ENCODE measurements around the gene LRRIQ3.

Gene LRRIQ3

DNA sequence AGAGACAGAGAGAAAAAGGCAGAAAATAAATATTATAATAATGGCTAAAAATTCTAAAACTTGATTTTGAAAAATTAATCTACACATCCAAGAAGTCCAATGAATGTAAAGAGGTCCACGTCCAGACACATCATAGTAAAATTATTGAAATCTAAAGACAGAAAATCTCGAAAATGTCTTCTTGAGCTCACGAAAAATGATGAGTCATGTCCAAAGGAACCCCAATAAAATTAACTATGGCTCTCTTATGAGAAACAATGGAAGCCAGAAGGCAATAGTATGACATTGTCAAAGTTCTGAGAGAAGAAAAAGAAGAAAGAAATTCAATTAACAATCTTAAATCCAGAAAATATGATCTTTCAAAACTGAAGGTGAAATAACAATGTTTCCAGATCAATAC is 84.6 kb downstream of the LRRIQ3 start:
- DNase-seq (ENCODE audit: low read depth, low spot score) = no peak

DNA sequence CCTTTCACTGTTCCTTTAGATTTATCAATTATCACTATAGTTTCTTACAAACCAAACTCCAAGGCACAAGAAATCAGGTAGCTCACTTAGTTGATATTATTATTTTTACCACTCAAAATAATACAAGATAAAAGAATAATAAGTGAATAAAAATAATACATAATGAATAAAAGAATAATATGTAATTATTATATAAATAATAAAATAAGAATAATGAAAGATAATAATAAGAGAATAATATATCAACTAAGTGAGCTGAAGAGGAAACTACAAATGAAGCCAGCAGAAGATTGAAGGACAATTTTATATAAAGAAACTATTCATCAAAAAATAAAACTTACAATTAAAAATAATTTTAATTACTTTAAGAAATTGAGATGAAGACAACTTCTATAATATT is 90.6 kb downstream of the LRRIQ3 start:
- no peak for DNase-seq (ENCODE audit: low read depth, low spot score)

GRCh38 chr1:74091371-74091770 is 106.6 kb downstream of the LRRIQ3 start:
- no peak for DNase-seq (ENCODE audit: low read depth, low spot score)

DNA sequence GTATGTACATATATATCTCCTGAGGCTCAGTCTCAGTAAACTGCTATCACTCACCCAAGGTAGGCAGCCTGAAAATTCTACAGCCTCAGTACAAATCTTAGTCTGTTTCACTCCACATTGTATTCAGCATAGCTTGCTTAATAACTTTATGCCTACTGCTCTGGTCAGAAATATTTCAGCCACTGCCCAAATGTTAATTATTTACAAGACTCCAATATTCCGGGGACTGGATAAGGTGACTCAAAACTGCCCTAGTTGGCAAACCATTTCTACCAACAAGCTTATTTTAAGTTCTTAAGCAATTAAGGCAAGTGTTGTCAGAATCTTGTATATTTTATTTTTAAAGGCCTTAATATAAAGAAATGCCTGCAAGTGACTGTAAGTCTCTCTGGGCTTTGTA is 114.8 kb downstream of the LRRIQ3 start:
- no peak for DNase-seq (ENCODE audit: low read depth, low spot score)

- DNase-seq (ENCODE audit: low read depth, low spot score) = no peak
Measured at GRCh38 chr1:74065081-74065480, 132.9 kb downstream of the LRRIQ3 start.

GRCh38 chr1:74057719-74058118 is 140.3 kb downstream of the LRRIQ3 start:
- no peak for DNase-seq (ENCODE audit: low read depth, low spot score)

GRCh38 chr1:74053407-74053806 is 144.6 kb downstream of the LRRIQ3 start:
- no peak for DNase-seq (ENCODE audit: low read depth, low spot score)

DNA sequence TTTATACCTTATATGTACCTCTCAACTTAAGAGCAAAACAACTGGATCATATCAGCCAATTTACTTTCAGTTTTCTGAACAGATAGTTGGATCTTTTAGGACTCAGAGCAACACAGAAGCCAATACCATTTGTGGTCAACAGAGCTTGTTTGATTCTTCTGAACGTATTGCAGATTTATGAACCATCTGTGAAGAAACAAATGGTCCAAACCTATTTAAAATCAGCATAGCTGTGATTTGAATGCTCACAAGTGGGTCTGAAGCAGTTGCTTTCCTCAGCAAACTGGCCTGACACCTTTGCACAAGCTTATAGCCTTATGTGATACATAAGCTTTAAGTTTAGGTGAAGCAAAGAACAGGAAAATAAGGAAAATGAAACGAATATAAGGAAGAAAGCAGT is 147.6 kb downstream of the LRRIQ3 start:
- no peak for DNase-seq (ENCODE audit: low read depth, low spot score)

- DNase-seq (ENCODE audit: low read depth, low spot score) = no peak
Measured at GRCh38 chr1:74038042-74038441, 159.9 kb downstream of the LRRIQ3 start.

GRCh38 chr1:74012583-74012982 is 185.4 kb downstream of the LRRIQ3 start:
- DNase-seq (ENCODE audit: low read depth, low spot score) = no peak

GRCh38 chr1:74011736-74012135 is 186.2 kb downstream of the LRRIQ3 start:
- DNase-seq (ENCODE audit: low read depth, low spot score) = no peak

DNA sequence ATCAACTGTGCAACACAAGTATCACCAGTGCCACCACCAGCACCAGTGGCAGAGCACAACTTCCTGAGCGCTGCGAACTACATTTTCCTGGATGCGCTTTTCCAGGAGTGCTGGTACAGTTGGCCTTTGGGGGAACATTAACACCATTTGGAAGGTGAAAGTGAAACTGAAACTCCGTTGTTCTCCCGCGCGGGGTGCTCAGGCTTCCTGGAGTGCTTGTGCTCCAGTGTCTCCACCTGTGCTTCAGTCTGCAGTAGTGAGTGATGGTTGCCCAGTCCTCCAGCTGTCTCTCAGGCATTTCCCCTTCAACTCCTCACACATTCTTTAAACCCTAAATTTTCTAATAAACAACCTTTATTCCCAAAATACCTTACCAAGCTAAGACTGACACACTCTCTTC is 187.8 kb downstream of the LRRIQ3 start:
- no peak for DNase-seq (ENCODE audit: low read depth, low spot score)

DNA sequence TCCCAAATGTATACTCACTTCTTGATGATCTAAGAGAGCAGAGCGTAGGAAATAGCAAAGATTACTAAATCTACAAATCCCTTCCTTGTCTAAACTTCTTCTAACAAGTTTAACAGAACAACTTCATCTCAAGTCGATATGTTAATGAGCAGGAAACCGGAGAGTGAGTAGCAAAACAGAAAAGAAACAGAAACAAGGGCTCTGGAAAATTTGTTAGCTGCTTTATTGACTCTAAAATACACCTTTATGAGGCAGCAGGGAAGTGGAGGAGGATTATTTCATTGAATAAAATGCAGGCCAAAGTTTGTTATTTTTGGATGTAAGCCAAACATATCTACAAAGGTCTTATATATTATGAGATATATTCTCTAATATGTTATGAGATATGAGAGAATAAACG is 192.4 kb downstream of the LRRIQ3 start:
- no peak for DNase-seq (ENCODE audit: low read depth, low spot score)

GRCh38 chr1:74003806-74004205 is 194.2 kb downstream of the LRRIQ3 start:
- no peak for DNase-seq (ENCODE audit: low read depth, low spot score)

DNA sequence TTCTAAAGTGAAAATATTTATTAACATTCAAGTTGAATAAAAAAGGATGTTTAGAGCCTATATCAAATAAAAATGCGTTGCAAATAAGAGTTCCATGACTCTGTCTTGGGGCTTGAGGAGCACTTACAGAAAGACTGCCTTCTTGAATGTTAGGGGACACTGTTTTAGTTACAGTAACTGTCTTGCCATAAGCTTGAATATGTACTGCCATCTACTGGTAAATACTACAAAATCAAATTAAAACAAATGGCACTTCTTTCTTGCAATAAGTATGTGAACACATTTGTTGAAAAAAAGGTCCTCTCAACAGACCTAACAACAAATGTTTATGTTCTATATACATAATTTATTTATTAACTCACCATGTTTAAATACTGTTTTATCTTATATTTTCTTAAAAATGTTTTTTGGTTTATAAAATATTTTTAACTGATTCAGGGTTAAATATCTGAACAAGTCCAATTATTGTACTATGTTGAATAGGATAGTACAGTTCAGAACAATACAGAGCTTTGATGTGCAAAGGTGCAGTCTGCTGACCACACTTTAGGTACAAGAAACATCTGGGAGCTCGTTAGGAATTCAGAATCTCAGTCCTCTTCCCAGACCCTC is 199.5 kb downstream of the LRRIQ3 start:
- no peak for DNase-seq (ENCODE audit: low read depth, low spot score)

DNA sequence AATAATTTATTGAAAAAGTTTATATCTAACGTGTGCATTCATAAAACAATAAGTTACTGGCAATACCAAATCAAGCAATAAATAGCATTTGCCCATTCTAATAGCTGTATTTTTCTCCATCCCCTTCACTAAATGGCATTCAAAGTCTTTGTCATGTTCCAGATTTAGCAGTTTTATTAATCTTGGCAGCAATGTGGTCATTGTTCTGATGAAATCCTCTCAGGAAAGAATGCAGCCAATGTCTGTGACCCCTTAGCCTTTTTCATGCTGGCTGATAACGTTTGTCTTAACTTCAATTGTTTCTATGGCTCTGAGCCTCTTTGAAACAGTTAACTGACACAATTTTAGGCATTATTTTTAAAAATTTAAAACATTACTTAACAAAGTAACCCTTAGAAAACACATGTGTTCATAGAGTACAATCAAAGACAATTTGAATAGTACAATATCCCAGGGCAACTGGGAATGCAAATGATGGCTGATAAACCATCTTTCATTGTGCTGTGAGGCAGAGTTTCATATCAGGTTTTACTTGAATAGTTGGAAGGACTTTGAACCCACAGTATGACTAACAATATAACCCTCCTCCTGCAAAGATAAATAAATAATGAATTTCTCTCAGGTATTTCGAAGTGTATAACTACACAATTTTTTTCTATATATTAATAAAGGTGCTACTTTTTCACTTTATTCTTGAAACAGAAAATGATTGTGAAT is 217.5 kb downstream of the LRRIQ3 start:
- no peak for DNase-seq (ENCODE audit: low read depth, low spot score)

- DNase-seq (ENCODE audit: low read depth, low spot score) = no peak
Measured at GRCh38 chr1:73979684-73980083, 218.3 kb downstream of the LRRIQ3 start.

GRCh38 chr1:73978964-73979363 is 219.0 kb downstream of the LRRIQ3 start:
- DNase-seq (ENCODE audit: low read depth, low spot score) = no peak
